ENCODE data around the gene NFASC.

- TF ChIP-seq CTCF (IDR thresholded peaks at IDR 0.05; ENCODE audit: low read depth, low read length, poor library complexity, severe bottlenecking) = no peak
- no peak for TF ChIP-seq EZH2phosphoT487 (IDR thresholded peaks at IDR 0.05; ENCODE audit: borderline replicate concordance, low read length)
These were observed 89.9 kb downstream of the NFASC start for GRCh38 chr1:204960306-204961125.
